Mucosa of rectum (tissue), 2 donors: Measurements from ENCODE around the gene RTEL1.
A peak's percentile ranks its signal among the peaks of the same experiment; 100 is the strongest.

Experiments
- H3K27ac ChIP-seq, 2 donors: one replicate each; pipeline ENCODE4 v1.7.0; 2013; ENCODE audit warnings: inconsistent platforms in 2 of 2, low read depth in 2 of 2, low read length in 2 of 2
- H3K27me3 ChIP-seq, 2 donors: one replicate each; pipeline ENCODE4 v1.7.0; 2013; ENCODE audit warnings: low read length in 2 of 2; ENCODE audit not compliant: control insufficient read depth in 2 of 2, insufficient read depth in 2 of 2
- H3K36me3 ChIP-seq, 2 donors: one replicate each; pipeline ENCODE4 v1.7.0; 2013; ENCODE audit warnings: low read length in 2 of 2; ENCODE audit not compliant: control insufficient read depth in 2 of 2, insufficient read depth in 2 of 2
- H3K4me1 ChIP-seq, 2 donors: one replicate each; pipeline ENCODE4 v1.7.0; 2013; ENCODE audit warnings: low read length in 2 of 2, mild to moderate bottlenecking in 1 of 2; ENCODE audit not compliant: control insufficient read depth in 2 of 2, insufficient read depth in 2 of 2
- H3K4me3 ChIP-seq, 2 donors: one replicate each; pipeline ENCODE4 v1.7.0; 2013; ENCODE audit warnings: low read length in 2 of 2
- H3K9ac ChIP-seq, 2 donors: one replicate each; pipeline ENCODE4 v1.7.0; 2013; ENCODE audit warnings: low read length in 2 of 2, low read depth in 1 of 2, mild to moderate bottlenecking in 1 of 2
- H3K9me3 ChIP-seq, 2 donors: one replicate each; pipeline ENCODE4 v1.7.0; 2013; ENCODE audit warnings: low read length in 2 of 2; ENCODE audit not compliant: control insufficient read depth in 2 of 2
- donor health status: healthy.
- donor health status: Normal muscosa, but diverticular disease.

RTEL1 gene

GRCh38 chr20:63693083-63693732 is 35.1 kb downstream of the RTEL1 start:
- peaks cover 40 to 47% of the 10 kb centered on the region in 2 donors for H3K4me1 ChIP-seq

GRCh38 chr20:63693733-63694583 is 35.8 kb downstream of the RTEL1 start:
- peaks cover 0 to 3% of the 10 kb centered on the region in 2 donors for H3K36me3 ChIP-seq
- H3K4me3 ChIP-seq: no peak overlapping the region
- H3K9ac ChIP-seq: no peak overlapping the region
- H3K27me3 ChIP-seq: no peaks in the 10 kb centered on the region
- no peak overlapping the region for H3K27ac ChIP-seq
- no peaks in the 10 kb centered on the region for H3K9me3 ChIP-seq
- H3K4me1 ChIP-seq: peaks cover 40 to 47% of the 10 kb centered on the region in 2 donors

More at GRCh38 chr20:63693083-63693732, 35.1 kb downstream of the RTEL1 start:
- Histone ChIP-seq H3K9ac (no peak overlapping the region), H3K36me3 (peaks cover 0 to 3% of the 10 kb centered on the region in 2 donors), H3K27me3 (no peaks in the 10 kb centered on the region), H3K27ac (no peak overlapping the region), H3K9me3 (no peaks in the 10 kb centered on the region), H3K4me3 (no peak overlapping the region)

- H3K36me3 ChIP-seq: peaks cover 0 to 3% of the 10 kb centered on the region in 2 donors
Measured at GRCh38 chr20:63694584-63695423, 36.7 kb downstream of the RTEL1 start.

GRCh38 chr20:63695424-63696305 is 37.6 kb downstream of the RTEL1 start:
- H3K9ac ChIP-seq: no peak overlapping the region
- H3K4me1 ChIP-seq: peaks cover 32 to 35% of the 10 kb centered on the region in 2 donors
- H3K27ac ChIP-seq: no peak overlapping the region
- peaks cover 0 to 3% of the 10 kb centered on the region in 2 donors for H3K36me3 ChIP-seq
- H3K27me3 ChIP-seq: no peaks in the 10 kb centered on the region
- H3K9me3 ChIP-seq: no peaks in the 10 kb centered on the region
- H3K4me3 ChIP-seq: no peak overlapping the region

More at GRCh38 chr20:63694584-63695423, 36.7 kb downstream of the RTEL1 start:
- no peak overlapping the region for H3K9ac ChIP-seq
- peaks cover 34 to 41% of the 10 kb centered on the region in 2 donors for H3K4me1 ChIP-seq
- no peaks in the 10 kb centered on the region for H3K27me3 ChIP-seq
- H3K9me3 ChIP-seq: no peaks in the 10 kb centered on the region
- H3K4me3 ChIP-seq: no peak overlapping the region
- H3K27ac ChIP-seq: no peak overlapping the region

DNA sequence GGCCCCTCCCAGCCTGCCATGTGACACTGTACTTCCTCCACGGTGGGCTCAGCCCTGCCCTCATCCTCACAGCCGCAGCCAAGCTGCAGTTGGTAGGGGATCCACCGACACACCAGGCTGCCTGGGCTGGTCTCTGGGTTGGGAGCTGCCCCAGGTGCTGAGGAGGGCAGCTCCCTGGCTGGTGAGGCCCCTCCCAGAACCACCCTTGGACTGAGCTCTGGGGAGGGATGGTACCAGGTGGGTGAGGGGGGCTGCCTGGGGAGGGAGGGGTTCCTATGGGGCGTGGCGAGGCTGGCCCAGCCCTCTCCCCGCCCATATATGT is 38.2 kb downstream of the RTEL1 start:
- Histone ChIP-seq H3K9ac (no peak overlapping the region), H3K4me1 (peaks cover 26 to 29% of the 10 kb centered on the region in 2 donors), H3K4me3 (no peak overlapping the region), H3K27me3 (no peaks in the 10 kb centered on the region), H3K9me3 (no peaks in the 10 kb centered on the region), H3K36me3 (peaks cover 0 to 3% of the 10 kb centered on the region in 2 donors), H3K27ac (no peak overlapping the region)

GRCh38 chr20:63696628-63697356 is 38.7 kb downstream of the RTEL1 start, which contains the start of gene TNFRSF6B:
TNFRSF6B (plus strand) TSS chr20:63696652; CDS start chr20:63696768, 116 bp downstream.
- H3K4me3 ChIP-seq: peak within 1 kb of the TSS; percentile 13 to 19
- no peak within 1 kb of the TSS for H3K27ac ChIP-seq
- peaks cover 0 to 3% of the 10 kb centered on the region in 2 donors for H3K36me3 ChIP-seq
- no peaks in the 10 kb centered on the region for H3K9me3 ChIP-seq
- no peak within 1 kb of the TSS for H3K9ac ChIP-seq
- no peaks in the 10 kb centered on the region for H3K27me3 ChIP-seq
- peaks cover 20 to 24% of the 10 kb centered on the region in 2 donors for H3K4me1 ChIP-seq

GRCh38 chr20:63697357-63697867 is 39.3 kb downstream of the RTEL1 start:
- Histone ChIP-seq H3K9ac (no peak overlapping the region), H3K4me1 (peaks cover 15 to 18% of the 10 kb centered on the region in 2 donors), H3K9me3 (no peaks in the 10 kb centered on the region), H3K27ac (no peak overlapping the region), H3K27me3 (no peaks in the 10 kb centered on the region), H3K36me3 (peaks cover 0 to 3% of the 10 kb centered on the region in 2 donors), H3K4me3 (peak overlapping the region in 1 of 2 donors; percentile 13)

GRCh38 chr20:63697868-63698545 is 39.9 kb downstream of the RTEL1 start:
- Histone ChIP-seq H3K36me3 (peaks cover 0 to 3% of the 10 kb centered on the region in 2 donors), H3K4me1 (peaks cover 11 to 13% of the 10 kb centered on the region in 2 donors), H3K27ac (no peak overlapping the region)

More at GRCh38 chr20:63697868-63698545, 39.9 kb downstream of the RTEL1 start:
- H3K9me3 ChIP-seq: no peaks in the 10 kb centered on the region
- no peaks in the 10 kb centered on the region for H3K27me3 ChIP-seq
- H3K9ac ChIP-seq: no peak overlapping the region
- no peak overlapping the region for H3K4me3 ChIP-seq
